Measurements from ENCODE around the gene DIAPH3. TPM values are rescaled to one million over a fixed set of nuclear protein-coding genes. Genes with fewer than 3 reads are reported as not detected.
"Not testable (repeated sequence)": the region's sequence is repeated elsewhere in the genome, so short reads cannot be mapped to it uniquely, and the experiment has no call there.

Gene DIAPH3
- total and polyA plus RNA-seq, 2 donors (not counting 1 experiment from before 2014, with no cell fraction given) = 0.03 to 0.10 TPM

- H3K27ac Mint-ChIP-seq = no peak overlapping the region
- no peak overlapping the region for H2AFZ ChIP-seq (ENCODE audit: insufficient read depth, low read depth, low read length, poor library complexity, severe bottlenecking)
- ChIA-PET CTCF (no interaction called here), POLR2A (no interaction called here)
- ATAC-seq (ENCODE audit: low read depth) = no peak
- H3K36me3 ChIP-seq (replicated peaks in 1 of 2; ENCODE audit: control extremely low read depth in 1 of 2, control insufficient read depth in 1 of 2, extremely low read depth in 1 of 2, insufficient read depth in 2 of 2, low read length in 1 of 2) = no peaks in the 10 kb centered on the region
- H3K79me2 ChIP-seq (ENCODE audit: control insufficient read depth, insufficient read depth, low read length) = no peaks in the 10 kb centered on the region
- H3K4me3 ChIP-seq (ENCODE audit: control extremely low read depth in 1 of 5, extremely low read depth in 1 of 5, insufficient read depth in 1 of 5, low read depth in 2 of 5, low read length in 4 of 5) = no peak overlapping the region
- no peak overlapping the region for H3K27ac ChIP-seq (ENCODE audit: low read length in 2 of 2)
- H4K20me1 ChIP-seq (ENCODE audit: control insufficient read depth, insufficient read depth, low read length, poor library complexity, severe bottlenecking) = no peaks in the 10 kb centered on the region
- H3K9me3 ChIP-seq (ENCODE audit: control extremely low read depth in 1 of 3, control insufficient read depth in 2 of 3, insufficient read depth in 1 of 3, low read length in 2 of 3) = no peaks in the 10 kb centered on the region
- intact Hi-C loops (cut with micrococcal nuclease) = no loop called here
- no peak for DNase-seq
- no peaks in the 10 kb centered on the region for H3K9me3 Mint-ChIP-seq (ENCODE audit: insufficient read depth)
- no peak overlapping the region for H3K4me3 Mint-ChIP-seq
- no peak overlapping the region for H3K9ac ChIP-seq (ENCODE audit: low read length)
- WGBS (ENCODE audit: insufficient coverage) = 100% methylated on average over 1 of the region's 2 CpGs
- TF ChIP-seq, protein P1, sequence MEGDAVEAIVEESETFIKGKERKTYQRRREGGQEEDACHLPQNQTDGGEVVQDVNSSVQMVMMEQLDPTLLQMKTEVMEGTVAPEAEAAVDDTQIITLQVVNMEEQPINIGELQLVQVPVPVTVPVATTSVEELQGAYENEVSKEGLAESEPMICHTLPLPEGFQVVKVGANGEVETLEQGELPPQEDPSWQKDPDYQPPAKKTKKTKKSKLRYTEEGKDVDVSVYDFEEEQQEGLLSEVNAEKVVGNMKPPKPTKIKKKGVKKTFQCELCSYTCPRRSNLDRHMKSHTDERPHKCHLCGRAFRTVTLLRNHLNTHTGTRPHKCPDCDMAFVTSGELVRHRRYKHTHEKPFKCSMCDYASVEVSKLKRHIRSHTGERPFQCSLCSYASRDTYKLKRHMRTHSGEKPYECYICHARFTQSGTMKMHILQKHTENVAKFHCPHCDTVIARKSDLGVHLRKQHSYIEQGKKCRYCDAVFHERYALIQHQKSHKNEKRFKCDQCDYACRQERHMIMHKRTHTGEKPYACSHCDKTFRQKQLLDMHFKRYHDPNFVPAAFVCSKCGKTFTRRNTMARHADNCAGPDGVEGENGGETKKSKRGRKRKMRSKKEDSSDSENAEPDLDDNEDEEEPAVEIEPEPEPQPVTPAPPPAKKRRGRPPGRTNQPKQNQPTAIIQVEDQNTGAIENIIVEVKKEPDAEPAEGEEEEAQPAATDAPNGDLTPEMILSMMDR (IDR thresholded peaks at IDR 0.05) = no peak
- no peak for TF ChIP-seq EZH2 (IDR thresholded peaks at IDR 0.05; ENCODE audit: borderline replicate concordance, insufficient read depth, low read depth, low read length, poor library complexity, severe bottlenecking)
- H3K27me3 Mint-ChIP-seq = peaks cover 4% of the 10 kb centered on the region
- H3K4me2 ChIP-seq (replicated peaks; ENCODE audit: low read depth, low read length, poor library complexity, severe bottlenecking) = no peak overlapping the region
- no peaks in the 10 kb centered on the region for H3K4me1 Mint-ChIP-seq
- no peaks in the 10 kb centered on the region for H3K4me1 ChIP-seq (ENCODE audit: control insufficient read depth in 2 of 2, insufficient read depth in 2 of 2, low read length in 2 of 2)
- H3K27me3 ChIP-seq (replicated peaks in 1 of 4; ENCODE audit: control extremely low read depth in 1 of 4, control insufficient read depth in 3 of 4, insufficient read depth in 4 of 4, low read length in 3 of 4) = no peaks in the 10 kb centered on the region
Measured at GRCh38 chr13:60211548-60211947, 47.8 kb upstream of the DIAPH3 start.

GRCh38 chr13:60210510-60211330 is 47.0 kb upstream of the DIAPH3 start:
- ATAC-seq (ENCODE audit: low read depth) (no peak), DNase-seq (no peak)
- Histone ChIP-seq H3K4me2 (replicated peaks; ENCODE audit: low read depth, low read length, poor library complexity, severe bottlenecking) (no peak overlapping the region), H3K9me3 (ENCODE audit: control extremely low read depth in 1 of 3, control insufficient read depth in 2 of 3, insufficient read depth in 1 of 3, low read length in 2 of 3) (no peaks in the 10 kb centered on the region), H3K9ac (ENCODE audit: low read length) (no peak overlapping the region), H3K27me3 (replicated peaks in 1 of 4; ENCODE audit: control extremely low read depth in 1 of 4, control insufficient read depth in 3 of 4, insufficient read depth in 4 of 4, low read length in 3 of 4) (no peaks in the 10 kb centered on the region), H3K79me2 (ENCODE audit: control insufficient read depth, insufficient read depth, low read length) (no peaks in the 10 kb centered on the region), H3K27ac (ENCODE audit: low read length in 2 of 2) (no peak overlapping the region), H3K4me1 (ENCODE audit: control insufficient read depth in 2 of 2, insufficient read depth in 2 of 2, low read length in 2 of 2) (no peaks in the 10 kb centered on the region), H4K20me1 (ENCODE audit: control insufficient read depth, insufficient read depth, low read length, poor library complexity, severe bottlenecking) (no peaks in the 10 kb centered on the region), H3K4me3 (ENCODE audit: control extremely low read depth in 1 of 5, extremely low read depth in 1 of 5, insufficient read depth in 1 of 5, low read depth in 2 of 5, low read length in 4 of 5) (no peak overlapping the region), H3K36me3 (replicated peaks in 1 of 2; ENCODE audit: control extremely low read depth in 1 of 2, control insufficient read depth in 1 of 2, extremely low read depth in 1 of 2, insufficient read depth in 2 of 2, low read length in 1 of 2) (no peaks in the 10 kb centered on the region), H2AFZ (ENCODE audit: insufficient read depth, low read depth, low read length, poor library complexity, severe bottlenecking) (no peak overlapping the region)
- Mint-ChIP-seq H3K4me1 (no peaks in the 10 kb centered on the region), H3K27ac (no peak overlapping the region), H3K9me3 (ENCODE audit: insufficient read depth) (no peaks in the 10 kb centered on the region), H3K27me3 (peaks cover 11% of the 10 kb centered on the region), H3K4me3 (no peak overlapping the region)
- TF ChIP-seq EZH2 (IDR thresholded peaks at IDR 0.05; ENCODE audit: borderline replicate concordance, insufficient read depth, low read depth, low read length, poor library complexity, severe bottlenecking) = no peak
- TF ChIP-seq, protein P1 (IDR thresholded peaks at IDR 0.05) = no peak
- WGBS (ENCODE audit: insufficient coverage) = no CpG with 5 or more reads among the region's 4 CpGs
- ChIA-PET POLR2A (no interaction called here), CTCF (no interaction called here)
- intact Hi-C loops (cut with micrococcal nuclease) = no loop called here

DNA sequence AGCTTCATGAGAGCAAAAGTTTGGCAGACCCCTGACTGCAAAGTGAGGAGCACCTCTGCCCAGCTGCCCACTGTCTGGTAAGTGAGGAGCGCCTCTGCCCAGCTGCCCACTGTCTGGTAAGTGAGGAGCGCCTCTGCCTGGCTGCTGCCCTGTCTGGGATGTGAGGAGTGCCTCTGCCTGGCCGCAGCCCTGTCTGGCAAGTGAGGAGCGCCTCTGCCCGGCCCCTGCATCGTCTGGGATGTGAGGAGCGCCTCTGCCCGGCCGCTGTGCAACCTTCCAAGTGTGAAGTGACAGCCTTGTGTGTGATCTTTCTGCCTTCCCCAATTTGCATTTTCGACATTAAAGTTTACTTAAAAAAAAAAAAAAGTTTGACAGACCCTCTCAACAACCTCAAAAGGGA is 41.8 kb upstream of the DIAPH3 start:
- H4K20me1 ChIP-seq (ENCODE audit: control insufficient read depth, insufficient read depth, low read length, poor library complexity, severe bottlenecking); H3K27me3 ChIP-seq (replicated peaks in 1 of 4; ENCODE audit: control extremely low read depth in 1 of 4, control insufficient read depth in 3 of 4, insufficient read depth in 4 of 4, low read length in 3 of 4); H2AFZ ChIP-seq (ENCODE audit: insufficient read depth, low read depth, low read length, poor library complexity, severe bottlenecking); H3K27ac ChIP-seq (ENCODE audit: low read length in 2 of 2); intact Hi-C loops (cut with micrococcal nuclease); H3K4me2 ChIP-seq (replicated peaks; ENCODE audit: low read depth, low read length, poor library complexity, severe bottlenecking); H3K9me3 Mint-ChIP-seq (ENCODE audit: insufficient read depth); DNase-seq; H3K9ac ChIP-seq (ENCODE audit: low read length); H3K9me3 ChIP-seq (ENCODE audit: control extremely low read depth in 1 of 3, control insufficient read depth in 2 of 3, insufficient read depth in 1 of 3, low read length in 2 of 3); CTCF ChIA-PET; H3K79me2 ChIP-seq (ENCODE audit: control insufficient read depth, insufficient read depth, low read length); H3K4me3 ChIP-seq (ENCODE audit: control extremely low read depth in 1 of 5, extremely low read depth in 1 of 5, insufficient read depth in 1 of 5, low read depth in 2 of 5, low read length in 4 of 5); H3K4me3 Mint-ChIP-seq; H3K27ac Mint-ChIP-seq; H3K36me3 ChIP-seq (replicated peaks in 1 of 2; ENCODE audit: control extremely low read depth in 1 of 2, control insufficient read depth in 1 of 2, extremely low read depth in 1 of 2, insufficient read depth in 2 of 2, low read length in 1 of 2); H3K4me1 Mint-ChIP-seq; ATAC-seq (ENCODE audit: low read depth); POLR2A ChIA-PET; H3K4me1 ChIP-seq (ENCODE audit: control insufficient read depth in 2 of 2, insufficient read depth in 2 of 2, low read length in 2 of 2): not testable (repeated sequence)
- H3K27me3 Mint-ChIP-seq = peaks cover 14% of the 10 kb centered on the region
- 83% methylated on average over 9 of the region's 10 CpGs for WGBS (ENCODE audit: insufficient coverage)
